Subcutaneous abdominal adipose tissue (tissue), 5 donors: ENCODE measurements around the gene CD200.

Source experiments
- H3K27ac ChIP-seq: one replicate; pipeline ENCODE4 v1.7.0; 2013; ENCODE audit warnings: low read depth, mild to moderate bottlenecking, inconsistent platforms, low read length, moderate library complexity
- H3K27me3 ChIP-seq, 5 donors: one replicate each; pipeline ENCODE4 v1.7.0; 2013; ENCODE audit warnings: low read length in 5 of 5, inconsistent platforms in 1 of 5; ENCODE audit not compliant: control insufficient read depth in 5 of 5, insufficient read depth in 4 of 5
- H3K36me3 ChIP-seq, 5 donors: one replicate each; pipeline ENCODE4 v1.7.0; 2013; ENCODE audit warnings: low read length in 5 of 5; ENCODE audit not compliant: control insufficient read depth in 5 of 5, insufficient read depth in 5 of 5
- H3K4me1 ChIP-seq, 5 donors: one replicate each; pipeline ENCODE4 v1.7.0; 2013; ENCODE audit warnings: low read length in 5 of 5, mild to moderate bottlenecking in 3 of 5, moderate library complexity in 1 of 5; ENCODE audit not compliant: control insufficient read depth in 5 of 5, insufficient read depth in 5 of 5
- H3K4me3 ChIP-seq, 5 donors: one replicate each; pipeline ENCODE4 v1.7.0; 2013; ENCODE audit warnings: low read length in 5 of 5, low read depth in 1 of 5
- H3K9ac ChIP-seq, 5 donors: one replicate each; pipeline ENCODE4 v1.7.0; 2013; ENCODE audit warnings: low read length in 5 of 5, mild to moderate bottlenecking in 4 of 5, moderate library complexity in 3 of 5
- H3K9me3 ChIP-seq, 5 donors: one replicate each; pipeline ENCODE4 v1.7.0; 2013; ENCODE audit warnings: low read length in 5 of 5; ENCODE audit not compliant: control insufficient read depth in 5 of 5
- donor health status: healthy.
- donor health status: healthy.
- donor health status: healthy.
- donor health status: healthy.
- donor health status: healthy.

Gene CD200, protein sequence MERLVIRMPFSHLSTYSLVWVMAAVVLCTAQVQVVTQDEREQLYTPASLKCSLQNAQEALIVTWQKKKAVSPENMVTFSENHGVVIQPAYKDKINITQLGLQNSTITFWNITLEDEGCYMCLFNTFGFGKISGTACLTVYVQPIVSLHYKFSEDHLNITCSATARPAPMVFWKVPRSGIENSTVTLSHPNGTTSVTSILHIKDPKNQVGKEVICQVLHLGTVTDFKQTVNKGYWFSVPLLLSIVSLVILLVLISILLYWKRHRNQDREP

DNA sequence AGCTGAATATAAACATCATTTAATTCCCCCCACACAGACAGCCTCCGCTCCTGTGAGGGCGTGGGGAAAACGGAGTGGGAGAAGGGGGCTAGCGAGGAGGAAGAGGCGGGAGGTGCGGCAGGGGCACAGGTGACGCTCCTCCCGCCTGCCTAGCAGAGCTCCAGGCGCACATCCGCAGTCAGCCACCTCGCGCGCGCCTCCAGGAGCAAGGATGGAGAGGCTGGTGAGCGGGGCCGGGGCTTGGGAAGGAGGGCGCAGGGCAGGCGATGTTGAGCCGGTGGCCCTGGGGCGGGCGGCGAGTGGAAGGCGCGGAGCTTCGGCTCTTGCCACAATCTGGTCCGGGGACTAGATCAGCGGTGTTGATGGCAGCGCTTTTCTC lies at the start of gene CD200:
Gene CD200, plus strand, starts transcription at position 155 of the 379 bp plus-strand sequence. Its CDS starts 57 bp downstream, at position 212.
- H3K9me3 ChIP-seq: no peaks in the 10 kb centered on the region
- H3K4me3 ChIP-seq: peak within 1 kb of the TSS; percentile 73 to 93 (median 86)
- H3K9ac ChIP-seq: peak within 1 kb of the TSS; percentile 58 to 87 (median 71)
- H3K36me3 ChIP-seq: no peaks in the 10 kb centered on the region
- peak within 1 kb of the TSS; percentile 82 for H3K27ac ChIP-seq
- no peaks in the 10 kb centered on the region for H3K27me3 ChIP-seq
- H3K4me1 ChIP-seq: peaks cover 0 to 36% (median 21%) of the 10 kb centered on the region in 5 donors

DNA sequence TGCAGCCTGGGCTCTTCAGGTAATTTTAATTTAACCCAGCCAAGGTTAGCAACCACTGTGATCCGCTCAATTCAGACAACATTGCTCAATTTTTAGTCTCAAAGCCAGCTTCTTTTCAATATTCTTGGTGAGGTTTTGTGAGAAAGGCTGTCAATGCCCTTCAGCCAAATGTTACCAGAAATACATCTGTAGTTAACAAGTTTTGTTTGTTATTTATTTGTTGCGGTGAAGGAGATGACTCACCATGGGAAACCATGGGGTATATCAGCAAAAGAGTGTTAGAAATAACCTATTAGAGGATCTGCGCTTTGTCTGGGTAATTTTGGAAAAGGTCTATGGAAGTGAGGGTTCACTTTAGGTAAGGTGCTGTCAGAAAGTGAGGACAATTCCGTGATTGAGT lies 43.9 kb upstream of the CD200 start:
- Histone ChIP-seq H3K4me3 (no peak overlapping the region), H3K4me1 (peaks cover 0 to 9% (median 6%) of the 10 kb centered on the region in 5 donors), H3K36me3 (no peaks in the 10 kb centered on the region), H3K9me3 (no peaks in the 10 kb centered on the region), H3K27me3 (no peaks in the 10 kb centered on the region), H3K27ac (no peak overlapping the region), H3K9ac (no peak overlapping the region)

DNA sequence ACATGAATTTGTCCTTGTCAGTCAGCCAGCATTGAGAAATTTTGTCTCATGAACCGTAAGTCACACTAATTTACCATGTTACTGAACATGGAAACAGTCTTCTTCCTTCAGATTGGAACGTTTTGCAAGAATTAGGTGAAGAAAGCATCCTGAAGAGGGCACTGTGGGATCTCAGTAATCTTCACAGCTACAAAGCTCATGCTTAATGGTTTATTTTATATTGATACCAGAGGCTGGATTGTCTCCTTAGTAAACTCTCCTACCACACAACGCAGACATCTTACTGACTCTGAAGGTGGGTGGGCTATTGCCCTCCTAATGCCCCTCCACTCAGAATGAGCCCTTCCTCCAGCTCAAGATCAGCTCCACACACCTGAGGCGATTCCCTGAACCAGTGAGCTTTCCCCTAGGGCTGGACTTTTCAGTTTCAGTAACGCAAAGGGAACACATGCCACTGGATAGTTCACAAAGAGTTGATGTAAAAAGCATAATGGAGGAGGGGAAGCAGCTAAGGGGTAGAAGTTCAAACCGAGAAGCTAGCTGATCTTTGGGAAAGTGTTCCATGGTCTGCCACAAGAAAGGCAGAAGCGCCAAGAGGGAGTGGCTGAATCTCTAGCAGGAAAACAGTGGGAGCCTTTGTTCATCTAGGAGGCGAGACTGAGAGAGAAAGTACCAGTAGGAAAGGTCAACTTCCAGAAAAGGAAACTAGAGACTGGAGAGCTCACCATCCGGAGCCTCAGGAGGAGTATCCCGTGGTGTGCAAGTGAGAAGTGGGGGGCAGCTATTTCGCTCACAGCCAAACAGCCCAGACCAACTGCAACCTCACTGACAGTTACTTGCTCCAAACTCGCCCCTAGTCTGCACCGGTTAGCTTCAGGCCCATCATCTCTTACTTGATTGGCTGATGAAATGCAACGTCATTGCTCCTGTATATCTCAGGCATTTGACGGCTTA lies 39.3 kb upstream of the CD200 start, which contains the start of gene SLC9C1:
Gene SLC9C1, minus strand, starts transcription at position 849 of the 954 bp plus-strand sequence. CDS start 7,425 bp downstream, outside the sequence.
- H3K4me1 ChIP-seq: peaks cover 0 to 13% (median 11%) of the 10 kb centered on the region in 5 donors
- no peaks in the 10 kb centered on the region for H3K9me3 ChIP-seq
- no peaks in the 10 kb centered on the region for H3K36me3 ChIP-seq
- H3K4me3 ChIP-seq: peak within 1 kb of the TSS; percentile 58 to 77 (median 67)
- H3K9ac ChIP-seq: peak within 1 kb of the TSS in 4 of 5 donors; percentile 44 to 81 (median 74)
- peak within 1 kb of the TSS; percentile 63 for H3K27ac ChIP-seq
- H3K27me3 ChIP-seq: no peaks in the 10 kb centered on the region

DNA sequence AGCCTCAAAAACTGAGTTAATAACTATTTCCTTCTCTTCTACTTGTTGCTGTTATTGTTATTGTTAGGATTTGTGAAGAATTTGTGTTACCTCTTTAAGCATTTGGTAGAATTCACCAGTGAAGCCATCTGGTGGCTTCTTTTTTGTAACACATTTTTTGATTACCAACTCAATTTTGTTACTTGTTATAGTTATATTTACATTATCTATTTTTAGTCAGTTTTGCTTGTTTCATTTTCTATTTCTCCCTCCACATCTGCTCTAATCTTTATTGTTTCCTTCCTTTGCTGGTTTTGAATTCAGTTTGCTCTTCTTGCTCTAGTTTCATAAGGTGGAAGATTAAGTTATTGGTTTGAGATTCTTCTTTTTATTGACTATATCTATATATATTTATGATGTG lies 35.2 kb upstream of the CD200 start:
- Histone ChIP-seq H3K27ac (no peak overlapping the region), H3K27me3 (no peaks in the 10 kb centered on the region), H3K4me3 (no peak overlapping the region), H3K36me3 (no peaks in the 10 kb centered on the region), H3K4me1 (peaks cover 0 to 16% (median 12%) of the 10 kb centered on the region in 5 donors), H3K9me3 (peaks cover 0 to 4% (median 0%) of the 10 kb centered on the region in 5 donors), H3K9ac (no peak overlapping the region)

DNA sequence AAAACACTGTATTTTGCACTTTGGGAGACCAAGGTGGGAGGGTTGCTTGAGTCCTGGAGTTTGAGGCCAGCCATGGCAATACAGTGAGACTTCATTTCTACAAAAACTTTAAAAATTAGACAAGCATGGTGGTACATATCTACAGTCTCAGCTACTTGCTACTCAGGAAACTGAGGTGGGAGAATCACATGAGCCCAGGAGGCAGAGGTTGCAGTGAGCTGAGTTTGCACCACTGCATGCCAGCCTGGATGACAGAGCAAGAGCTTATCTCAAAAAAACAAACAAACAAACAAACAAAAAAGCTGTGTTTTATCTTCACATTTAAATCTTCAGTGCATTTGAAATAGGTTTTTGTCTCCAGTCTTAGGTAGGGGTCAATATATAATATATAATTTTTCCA lies 34.2 kb upstream of the CD200 start:
- no peak overlapping the region for H3K9ac ChIP-seq
- H3K36me3 ChIP-seq: no peaks in the 10 kb centered on the region
- H3K27me3 ChIP-seq: no peaks in the 10 kb centered on the region
- peaks cover 0 to 4% (median 0%) of the 10 kb centered on the region in 5 donors for H3K9me3 ChIP-seq
- peaks cover 2 to 19% (median 19%) of the 10 kb centered on the region in 5 donors for H3K4me1 ChIP-seq
- no peak overlapping the region for H3K4me3 ChIP-seq
- no peak overlapping the region for H3K27ac ChIP-seq

DNA sequence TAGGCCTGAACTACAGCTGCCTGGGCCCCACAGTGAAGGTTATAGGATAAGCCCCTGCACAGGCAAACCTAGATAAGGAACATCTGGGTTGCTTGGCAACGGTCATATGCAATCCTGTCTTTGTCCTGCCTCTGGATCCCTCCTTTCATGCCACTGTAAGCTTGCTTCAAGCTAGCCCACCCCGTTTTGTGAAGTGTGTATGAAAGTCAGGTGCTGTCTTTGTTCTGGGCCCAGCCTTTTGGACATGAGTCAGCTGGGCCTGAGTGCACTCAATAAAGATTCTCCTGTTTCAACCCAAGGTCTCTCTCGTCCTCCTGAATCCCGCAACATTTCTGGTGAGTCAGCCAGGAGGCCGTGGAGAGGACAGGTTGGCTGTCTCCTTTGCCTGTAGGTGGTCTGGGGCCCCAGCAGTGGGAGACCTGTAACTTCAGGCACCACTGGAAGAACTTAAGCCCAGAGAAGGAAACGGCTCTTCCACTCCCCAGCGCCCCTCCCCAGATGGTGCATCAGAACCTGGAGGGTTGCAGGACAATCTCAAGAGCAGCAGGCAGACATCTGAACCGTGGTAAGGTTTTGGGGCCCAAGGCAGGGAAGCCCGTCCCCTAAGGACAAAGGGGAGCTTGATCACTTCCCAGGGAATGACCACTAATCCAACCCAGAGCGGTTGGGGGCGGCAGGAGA lies 30.7 kb upstream of the CD200 start:
- H3K4me3 ChIP-seq: peak overlapping the region; percentile 62 to 92 (median 80)
- H3K27me3 ChIP-seq: no peaks in the 10 kb centered on the region
- peaks cover 0 to 4% (median 0%) of the 10 kb centered on the region in 5 donors for H3K9me3 ChIP-seq
- no peaks in the 10 kb centered on the region for H3K36me3 ChIP-seq
- peaks cover 4 to 27% (median 22%) of the 10 kb centered on the region in 5 donors for H3K4me1 ChIP-seq
- peak overlapping the region in 2 of 5 donors; percentile 55 to 81 for H3K9ac ChIP-seq
- H3K27ac ChIP-seq: no peak overlapping the region

DNA sequence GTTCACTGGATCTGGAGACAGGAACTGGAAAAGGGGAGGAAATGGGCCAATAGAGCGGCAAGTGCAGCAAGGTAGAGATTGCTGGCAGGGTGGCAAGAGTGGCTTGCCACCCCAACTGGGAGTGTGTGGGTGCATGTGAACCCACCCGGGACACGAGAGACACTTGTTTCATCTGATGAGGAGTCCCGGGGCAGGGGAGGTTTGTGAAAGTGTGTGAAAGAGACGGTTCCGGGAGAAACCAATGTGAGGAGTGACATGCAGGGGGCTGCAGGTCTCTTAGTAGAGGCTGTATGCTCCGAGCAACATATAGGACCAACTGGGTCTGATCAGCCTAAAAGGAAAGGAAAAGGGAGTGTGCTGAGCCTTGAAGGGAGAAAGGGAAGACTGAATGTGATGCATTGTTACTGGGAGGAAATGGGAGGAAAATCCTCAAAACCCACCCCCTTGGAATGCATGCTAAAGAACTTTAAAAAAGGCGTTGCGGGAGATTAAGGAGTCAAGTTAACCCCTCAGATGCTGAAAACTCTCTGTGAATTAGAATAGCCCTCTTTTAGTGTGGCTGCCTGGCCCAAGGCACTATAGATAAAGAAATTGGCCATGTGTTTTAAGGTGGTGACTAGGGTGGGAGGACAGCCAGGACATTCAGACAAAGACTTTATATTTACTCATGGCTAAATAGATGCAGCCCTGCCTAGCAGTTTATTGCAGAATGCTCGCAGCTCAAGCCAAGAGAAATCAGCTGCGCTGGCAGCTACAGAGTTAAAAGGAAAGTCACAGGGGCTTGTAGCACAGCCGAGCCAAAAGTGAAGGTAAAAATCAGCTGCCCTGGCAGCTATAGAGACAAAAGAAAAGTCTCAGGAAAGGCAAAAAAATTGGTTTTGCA lies 29.8 kb upstream of the CD200 start:
- Histone ChIP-seq H3K27ac (no peak overlapping the region), H3K9ac (peak overlapping the region; percentile 56 to 81 (median 63)), H3K36me3 (no peaks in the 10 kb centered on the region), H3K9me3 (peaks cover 0 to 4% (median 0%) of the 10 kb centered on the region in 5 donors), H3K4me1 (peaks cover 4 to 25% (median 20%) of the 10 kb centered on the region in 5 donors), H3K27me3 (no peaks in the 10 kb centered on the region), H3K4me3 (peak overlapping the region; percentile 62 to 92 (median 80))

DNA sequence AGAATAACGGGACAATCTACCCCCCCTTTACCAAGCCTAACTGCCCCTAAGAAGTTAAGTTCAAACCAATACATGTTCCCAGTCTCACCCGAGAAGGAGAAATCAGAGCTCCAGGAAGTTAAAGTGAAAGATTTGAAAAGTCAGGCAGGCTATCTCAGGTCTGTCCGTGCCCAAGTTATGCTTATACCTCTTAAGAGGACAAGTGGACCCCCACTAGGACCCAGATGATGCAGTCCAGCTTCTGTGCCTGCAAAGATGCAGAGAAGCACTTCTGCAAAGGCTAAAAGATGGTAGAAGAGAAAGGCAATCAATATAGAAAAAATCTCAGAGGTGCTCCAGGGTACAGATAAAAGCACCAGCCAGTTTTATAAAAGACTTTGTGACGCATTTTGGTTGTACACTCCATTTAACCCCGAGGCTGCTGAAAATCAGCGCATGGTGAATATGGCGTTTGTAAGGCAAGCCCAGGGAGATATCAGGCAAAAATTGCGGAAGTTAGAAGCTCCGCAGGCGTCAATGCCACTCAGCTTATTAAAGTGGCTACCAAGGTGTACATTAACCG lies 29.1 kb upstream of the CD200 start:
- Histone ChIP-seq H3K4me3 (peak overlapping the region; percentile 62 to 92 (median 80)), H3K27me3 (no peaks in the 10 kb centered on the region), H3K9ac (peak overlapping the region; percentile 56 to 81 (median 63)), H3K27ac (no peak overlapping the region), H3K4me1 (peaks cover 4 to 28% (median 20%) of the 10 kb centered on the region in 5 donors), H3K9me3 (peaks cover 0 to 4% (median 0%) of the 10 kb centered on the region in 5 donors), H3K36me3 (no peaks in the 10 kb centered on the region)
